ENCODE data around the gene NRN1.

- TF ChIP-seq EZH2 (IDR thresholded peaks at IDR 0.05; ENCODE audit: borderline replicate concordance) (peak; percentile 8), EZH2phosphoT487 (IDR thresholded peaks at IDR 0.05; ENCODE audit: low read depth, severe bottlenecking, unreplicated experiment) (no peak)
- TF ChIP-seq, protein P1, sequence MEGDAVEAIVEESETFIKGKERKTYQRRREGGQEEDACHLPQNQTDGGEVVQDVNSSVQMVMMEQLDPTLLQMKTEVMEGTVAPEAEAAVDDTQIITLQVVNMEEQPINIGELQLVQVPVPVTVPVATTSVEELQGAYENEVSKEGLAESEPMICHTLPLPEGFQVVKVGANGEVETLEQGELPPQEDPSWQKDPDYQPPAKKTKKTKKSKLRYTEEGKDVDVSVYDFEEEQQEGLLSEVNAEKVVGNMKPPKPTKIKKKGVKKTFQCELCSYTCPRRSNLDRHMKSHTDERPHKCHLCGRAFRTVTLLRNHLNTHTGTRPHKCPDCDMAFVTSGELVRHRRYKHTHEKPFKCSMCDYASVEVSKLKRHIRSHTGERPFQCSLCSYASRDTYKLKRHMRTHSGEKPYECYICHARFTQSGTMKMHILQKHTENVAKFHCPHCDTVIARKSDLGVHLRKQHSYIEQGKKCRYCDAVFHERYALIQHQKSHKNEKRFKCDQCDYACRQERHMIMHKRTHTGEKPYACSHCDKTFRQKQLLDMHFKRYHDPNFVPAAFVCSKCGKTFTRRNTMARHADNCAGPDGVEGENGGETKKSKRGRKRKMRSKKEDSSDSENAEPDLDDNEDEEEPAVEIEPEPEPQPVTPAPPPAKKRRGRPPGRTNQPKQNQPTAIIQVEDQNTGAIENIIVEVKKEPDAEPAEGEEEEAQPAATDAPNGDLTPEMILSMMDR (IDR thresholded peaks at IDR 0.05; ENCODE audit: poor library complexity), result no peak
Observed at GRCh38 chr6:6005051-6006005, 1.4 kb downstream of the NRN1 start.

Measured in hepatocyte (in vitro differentiated cells).